Mucosa of gallbladder (tissue), 1 donor: ENCODE measurements around the gene HDHD2. TPM values are rescaled to one million over a fixed set of nuclear protein-coding genes. Genes with fewer than 3 reads are reported as not detected.

ENCODE experiments used
- DNase-seq: peaks from one replicate; pipeline ENCODE4 v3.0.0-alpha.2; 2020; ENCODE audit warnings: low spot score
- total RNA-seq: library from RNA; stranded (reverse); gene quantifications from one replicate; pipeline ENCODE4 v1.2.1, GENCODE V29; 2021
- donor health status: DM: no; HTN: no; CAD: no.

HDHD2 gene
- total RNA-seq, 1 donor from 2014 or later: 36.9 TPM

- DNase-seq: no peak
These were observed 87.8 kb downstream of the HDHD2 start for GRCh38 chr18:47062471-47062870.

Other genes with a start within 250 kb of the HDHD2 start
- gene PIAS2, start 233.0 kb downstream of the HDHD2 start, total RNA-seq: 32.1 TPM
- 8.0 TPM for gene KATNAL2, start 232.9 kb downstream of the HDHD2 start, total RNA-seq
- gene ELOA2, start 114.9 kb downstream of the HDHD2 start, total RNA-seq: not detected
- gene IER3IP1, start 25.9 kb upstream of the HDHD2 start, total RNA-seq: 11.3 TPM
- not detected for gene SKOR2, start 101.2 kb upstream of the HDHD2 start, total RNA-seq